Stimulated activated CD8-positive, alpha-beta memory T cell treated with anti-CD3 and anti-CD28 coated beads, Interleukin-12 subunit alpha, Interleukin-12 subunit beta, amount 100 ng/mL, for 24 hours (primary cell): ENCODE results near the gene AKT1.

Experiments used
- DNase-seq: peaks from one replicate; pipeline ENCODE4 v3.0.0-alpha.2; 2020; ENCODE audit errors: extremely low read depth

The AKT1 gene

DNA sequence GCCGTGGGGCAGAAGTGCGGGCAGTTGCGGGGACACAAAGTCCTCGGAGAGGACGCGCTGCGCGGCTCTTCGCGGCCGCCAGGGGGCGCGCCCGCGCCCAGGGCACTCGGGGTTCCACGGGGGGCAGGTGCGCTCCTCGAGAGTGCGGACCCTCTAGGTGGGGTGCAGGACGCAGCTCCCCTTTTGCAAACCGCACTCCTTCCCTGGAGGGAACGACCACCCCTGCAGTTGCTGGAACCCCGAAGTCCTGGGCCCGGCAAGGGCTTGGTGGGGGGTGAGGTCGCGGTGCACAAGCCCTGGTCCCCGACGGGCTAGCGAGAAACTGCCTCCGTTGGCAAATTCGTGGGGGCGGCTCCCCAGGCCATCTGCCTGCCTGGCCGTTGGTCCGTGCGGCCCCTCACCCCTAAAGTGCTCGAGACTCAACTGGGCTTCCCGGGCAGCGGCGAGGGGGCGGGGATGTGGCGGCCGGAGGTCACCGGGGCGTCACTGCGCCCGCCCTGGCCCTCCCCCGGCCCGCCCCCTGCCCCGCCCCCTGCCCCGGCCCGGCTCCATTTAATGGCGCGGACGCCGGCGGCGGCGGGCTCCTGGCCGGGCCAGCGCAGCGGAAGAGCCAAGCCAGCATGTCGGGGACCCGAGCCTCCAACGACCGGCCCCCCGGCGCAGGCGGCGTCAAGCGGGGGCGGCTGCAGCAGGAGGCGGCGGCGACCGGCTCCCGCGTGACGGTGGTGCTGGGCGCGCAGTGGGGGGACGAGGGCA, 71.7 kb downstream of the AKT1 start, which contains the start of gene ADSS1:
Gene ADSS1 (plus strand): TSS at position 579 of the 756 bp plus-strand sequence. CDS start 42 bp downstream, at position 621.
- DNase-seq: no peak

DNA sequence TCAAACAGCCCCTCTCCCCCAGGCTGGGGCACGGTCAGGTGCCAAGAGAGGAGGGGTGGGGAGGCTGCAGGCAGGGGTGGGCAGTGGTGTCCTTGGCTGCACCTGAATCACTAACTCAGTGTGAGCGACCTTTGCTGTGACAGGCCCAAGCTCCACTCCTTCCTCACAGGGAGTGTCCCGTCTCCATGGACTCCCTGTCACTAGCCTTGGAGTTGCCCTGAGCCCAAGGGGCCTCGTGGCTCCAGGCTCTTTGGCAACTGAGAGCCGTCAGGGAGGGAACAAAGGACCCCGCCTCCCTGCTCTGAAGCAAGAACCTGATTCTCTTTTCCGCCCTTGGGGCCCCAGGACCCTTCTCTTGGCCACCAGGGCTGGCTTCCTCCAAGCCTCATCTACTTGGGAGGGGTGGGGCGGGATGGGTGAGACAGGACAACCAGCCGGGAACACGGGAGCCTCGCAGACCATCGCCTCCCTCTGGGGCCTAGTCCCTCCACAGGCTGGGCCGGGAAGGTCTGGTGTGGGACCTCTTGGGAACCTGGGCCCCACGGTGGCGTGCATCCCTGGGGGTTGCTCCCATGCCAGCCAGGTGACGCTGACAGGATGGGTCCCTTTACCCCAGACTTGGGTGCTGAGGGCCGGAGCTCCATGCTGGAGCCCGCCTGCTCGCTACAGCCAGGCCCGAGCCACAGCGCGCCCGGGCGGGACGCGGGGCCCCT, 72.5 kb downstream of the AKT1 start:
- DNase-seq: no peak

DNA sequence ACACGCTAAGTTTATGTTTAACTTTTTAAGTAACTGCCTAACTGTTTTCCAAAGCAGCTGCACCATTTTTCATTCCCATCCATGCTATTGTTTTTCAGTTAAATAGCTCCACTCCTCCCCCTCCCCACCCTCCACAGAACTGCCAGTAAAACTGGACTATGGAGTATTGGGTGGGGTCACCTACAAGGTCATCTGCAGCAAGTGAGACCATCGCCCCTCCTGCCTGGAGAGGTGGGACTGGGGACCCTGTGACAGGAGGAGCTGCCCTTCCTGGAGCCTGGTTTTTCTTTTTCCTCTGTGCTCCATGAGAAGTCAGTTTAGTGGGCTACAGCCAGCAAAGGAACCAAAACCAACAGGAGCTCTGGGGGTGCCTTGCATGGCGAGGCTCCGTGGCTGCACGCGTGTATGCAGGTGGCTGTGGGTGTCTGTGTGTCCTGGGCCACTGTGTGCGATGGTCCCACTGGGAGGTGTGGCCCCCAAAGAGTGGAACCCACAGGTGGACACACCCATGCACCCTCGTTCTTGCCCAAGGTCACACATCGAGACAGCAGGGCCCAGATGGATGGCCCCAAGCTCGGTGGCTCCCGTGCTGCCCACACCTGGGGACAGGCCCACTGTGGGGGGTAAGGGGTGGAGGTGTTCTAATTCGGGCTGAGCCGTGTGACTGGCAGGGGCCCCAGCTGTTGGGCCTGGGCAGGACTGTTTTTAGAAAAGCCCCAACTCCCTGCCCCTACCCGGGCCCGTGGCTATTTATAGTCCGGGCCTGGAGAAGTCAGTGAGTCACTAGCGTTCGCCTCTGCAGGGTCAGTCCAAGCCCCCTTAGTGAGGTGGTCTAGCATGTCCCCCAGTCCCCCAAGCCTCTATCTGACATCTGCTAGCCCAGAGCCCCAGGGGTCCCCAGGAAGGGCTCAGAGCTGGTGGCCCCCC, 73.8 kb downstream of the AKT1 start:
- no peak for DNase-seq
